Astrocyte of the cerebellum (primary cell): ENCODE measurements around the gene DMRTB1.

Experiments used
- DNase-seq: peaks from one replicate; pipeline ENCODE4 v3.0.0-alpha.2; 2011; ENCODE audit warnings: low read depth
- H3K4me3 ChIP-seq: 2 replicates; pipeline ENCODE4 v1.5.1; 2011; ENCODE audit warnings: mild to moderate bottlenecking, low read depth, low read length, moderate library complexity
- in situ Hi-C: cut with HindIII; loops from 2 replicates; pipeline ENCODE4 v1.10.0; 2017; ENCODE audit warnings: low sequenced_read_pairs
- TF ChIP-seq, protein P1 (sequence below): IDR thresholded peaks from 2 replicates; pipeline ENCODE4 v1.5.1; 2012; ENCODE audit warnings: low read length, low read depth, moderate library complexity, mild to moderate bottlenecking; ENCODE audit errors: missing control alignments

DMRTB1 gene

DNA sequence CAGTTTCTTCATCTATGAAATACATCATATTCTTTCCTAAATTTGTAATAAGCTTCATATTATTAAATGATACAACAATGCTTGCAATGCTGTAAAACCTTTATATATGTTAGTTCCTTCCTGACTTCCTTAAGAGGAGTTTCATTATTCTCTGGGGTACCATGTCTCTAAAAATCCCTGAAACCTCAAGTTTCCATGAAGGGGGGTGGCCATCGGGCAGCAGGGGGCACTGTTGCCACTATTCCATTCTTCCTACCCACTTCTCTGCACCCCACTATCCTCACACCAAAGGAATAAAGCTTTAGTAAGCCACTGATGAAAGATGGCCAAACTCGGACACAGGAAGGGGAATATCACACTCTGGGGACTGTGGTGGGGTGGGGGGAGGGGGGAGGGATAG lies 9.0 kb upstream of the DMRTB1 start:
- TF ChIP-seq, protein P1, sequence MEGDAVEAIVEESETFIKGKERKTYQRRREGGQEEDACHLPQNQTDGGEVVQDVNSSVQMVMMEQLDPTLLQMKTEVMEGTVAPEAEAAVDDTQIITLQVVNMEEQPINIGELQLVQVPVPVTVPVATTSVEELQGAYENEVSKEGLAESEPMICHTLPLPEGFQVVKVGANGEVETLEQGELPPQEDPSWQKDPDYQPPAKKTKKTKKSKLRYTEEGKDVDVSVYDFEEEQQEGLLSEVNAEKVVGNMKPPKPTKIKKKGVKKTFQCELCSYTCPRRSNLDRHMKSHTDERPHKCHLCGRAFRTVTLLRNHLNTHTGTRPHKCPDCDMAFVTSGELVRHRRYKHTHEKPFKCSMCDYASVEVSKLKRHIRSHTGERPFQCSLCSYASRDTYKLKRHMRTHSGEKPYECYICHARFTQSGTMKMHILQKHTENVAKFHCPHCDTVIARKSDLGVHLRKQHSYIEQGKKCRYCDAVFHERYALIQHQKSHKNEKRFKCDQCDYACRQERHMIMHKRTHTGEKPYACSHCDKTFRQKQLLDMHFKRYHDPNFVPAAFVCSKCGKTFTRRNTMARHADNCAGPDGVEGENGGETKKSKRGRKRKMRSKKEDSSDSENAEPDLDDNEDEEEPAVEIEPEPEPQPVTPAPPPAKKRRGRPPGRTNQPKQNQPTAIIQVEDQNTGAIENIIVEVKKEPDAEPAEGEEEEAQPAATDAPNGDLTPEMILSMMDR: peak; percentile 30
- no peak overlapping the region for H3K4me3 ChIP-seq
- no peak for DNase-seq
- in situ Hi-C loops: no loop called here

DNA sequence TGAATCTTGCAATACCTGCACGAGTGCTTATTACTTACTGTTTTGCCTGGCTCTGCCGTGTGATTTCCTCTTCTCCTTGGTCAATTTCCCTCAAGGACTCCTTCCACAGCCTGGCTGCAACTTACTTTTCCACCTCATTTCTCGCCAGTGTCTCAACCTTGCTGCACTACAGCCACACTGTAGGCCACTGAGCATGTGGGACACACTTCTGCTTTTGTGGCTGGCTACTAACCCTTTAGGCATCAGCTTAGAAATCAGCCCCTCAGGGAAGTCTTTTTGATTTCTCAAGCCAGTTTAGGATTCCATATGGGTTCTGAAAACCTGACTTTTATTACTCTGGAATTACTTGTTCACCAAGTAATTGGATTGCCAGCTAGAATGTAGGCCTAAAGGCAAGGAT lies 5.2 kb upstream of the DMRTB1 start:
- TF ChIP-seq, protein P1: no peak
- in situ Hi-C loops: no loop called here
- DNase-seq: no peak
- no peak overlapping the region for H3K4me3 ChIP-seq

DNA sequence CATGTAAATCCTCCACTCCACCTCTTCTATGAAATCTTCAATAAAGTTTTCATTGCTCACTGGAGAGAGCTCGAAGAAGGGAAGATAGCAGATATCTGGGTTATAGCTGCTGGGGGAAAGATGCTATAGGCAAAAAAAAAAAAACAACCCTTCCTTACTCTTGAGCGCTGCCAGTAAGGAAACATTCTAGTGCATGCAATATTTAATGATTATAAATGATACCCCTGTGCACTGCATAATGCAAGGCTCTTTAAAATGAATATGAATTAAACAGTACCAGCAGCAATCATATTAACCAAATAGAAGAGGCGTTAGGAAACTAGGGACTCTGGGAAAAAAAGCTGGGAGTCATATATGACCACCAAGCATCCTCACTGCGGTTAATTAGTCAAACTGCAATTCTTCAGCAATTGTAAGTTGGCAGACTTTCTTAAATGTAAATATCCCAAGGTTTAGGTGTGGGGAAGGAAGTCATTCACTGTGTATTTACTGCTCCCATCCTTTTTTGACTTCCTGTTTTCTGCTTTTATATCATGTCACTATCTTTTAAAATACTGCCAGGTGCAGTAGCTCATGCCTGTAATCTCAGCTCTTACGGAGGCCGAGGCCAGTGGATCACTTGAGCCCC lies 3.7 kb upstream of the DMRTB1 start:
- no peak for DNase-seq
- in situ Hi-C loops: no loop called here
- no peak overlapping the region for H3K4me3 ChIP-seq
- TF ChIP-seq, protein P1: no peak

DNA sequence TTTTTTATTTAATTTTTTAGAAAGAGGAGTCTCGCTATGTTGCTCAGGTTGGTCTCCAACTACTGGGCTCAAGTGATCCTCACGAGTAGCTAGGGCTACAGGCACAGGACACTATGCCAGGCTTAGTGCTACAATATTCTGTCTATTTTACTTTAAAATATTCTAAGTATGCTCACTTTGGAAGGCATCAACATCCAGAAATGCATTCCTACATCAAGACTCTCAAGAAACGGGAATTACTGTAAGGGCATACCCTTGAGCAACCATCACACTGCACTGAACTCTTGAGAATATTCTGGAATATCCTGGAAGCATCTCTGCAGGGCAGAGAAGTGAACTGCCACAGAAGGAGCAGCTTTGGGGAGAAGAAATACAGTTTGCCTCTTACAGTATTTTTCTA lies 565 bp upstream of the DMRTB1 start:
- TF ChIP-seq, protein P1: no peak
- in situ Hi-C loops: no loop called here

DNA sequence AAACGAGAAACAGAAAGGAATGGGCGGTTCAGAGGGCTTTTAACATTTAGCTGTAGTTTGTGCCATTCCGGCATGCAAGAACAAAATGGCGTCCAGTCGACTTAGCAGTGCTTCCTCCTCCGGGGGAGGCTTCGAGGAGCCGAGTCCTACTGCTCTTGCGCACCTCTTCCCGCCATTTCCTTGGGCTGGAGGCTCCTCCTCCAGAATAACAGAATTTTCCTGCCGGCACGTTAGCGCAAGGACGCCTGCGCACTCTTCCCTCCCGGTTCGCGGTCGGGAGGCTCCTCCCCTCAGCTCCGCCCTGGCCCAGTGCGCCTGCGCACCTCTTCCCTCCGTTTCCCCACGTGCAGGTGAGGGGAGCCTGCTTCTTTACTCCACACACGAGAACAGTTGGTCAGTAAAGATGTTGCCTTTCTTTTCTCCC lies 1.0 kb downstream of the DMRTB1 start:
- TF ChIP-seq, protein P1: no peak
- in situ Hi-C loops: no loop called here
- no peak overlapping the region for H3K4me3 ChIP-seq
- DNase-seq: no peak

More for the DNA sequence above, 565 bp upstream of the DMRTB1 start:
- no peak overlapping the region for H3K4me3 ChIP-seq
- no peak for DNase-seq

DNA sequence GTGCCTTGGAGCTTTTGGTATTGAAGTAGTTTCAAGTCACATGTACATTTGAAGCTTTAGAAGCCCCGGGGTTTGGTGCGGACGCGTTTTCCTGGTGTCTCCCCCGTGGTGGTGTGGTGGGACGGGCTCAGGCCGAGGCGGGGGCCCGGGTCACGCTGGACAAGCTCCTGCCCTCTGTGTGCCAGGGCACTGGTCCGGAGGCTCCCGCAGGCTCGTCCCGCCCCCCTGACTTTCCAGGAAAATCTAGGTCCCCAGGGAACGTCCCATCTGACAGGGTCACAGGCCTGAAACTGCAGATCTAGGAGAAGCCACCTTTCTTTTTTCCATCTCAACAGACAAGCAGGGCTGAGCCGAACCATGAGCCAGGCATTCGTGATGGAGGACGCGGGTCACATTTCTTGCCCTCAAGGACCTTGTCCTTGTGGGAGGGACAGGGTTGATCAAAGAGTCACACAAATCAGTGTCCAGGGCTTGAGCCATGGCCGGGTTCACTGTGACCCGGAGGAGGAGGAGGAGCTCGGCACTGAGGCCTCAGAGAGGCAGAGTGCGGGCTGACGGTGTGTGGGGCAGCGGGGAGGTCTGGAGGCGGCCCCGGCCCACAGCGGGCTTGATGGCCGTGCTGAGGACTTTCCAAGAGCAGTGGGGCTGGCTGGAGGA lies 1.6 kb downstream of the DMRTB1 start:
- H3K4me3 ChIP-seq: no peak overlapping the region
- in situ Hi-C loops: no loop called here
- no peak for DNase-seq
- TF ChIP-seq, protein P1: no peak
